Fibroblast of skin of scalp (primary cell): ENCODE results near the gene KIR3DL3.
"Not testable (repeated sequence)": the region's sequence is repeated elsewhere in the genome, so short reads cannot be mapped to it uniquely, and the experiment has no call there.

Experiments used
- DNase-seq: peaks from one replicate; pipeline ENCODE4 v3.0.0-alpha.2; 2013

Gene KIR3DL3

GRCh38 chr19:54731191-54731590 lies 6.9 kb downstream of the KIR3DL3 start:
- DNase-seq, result no peak

DNA sequence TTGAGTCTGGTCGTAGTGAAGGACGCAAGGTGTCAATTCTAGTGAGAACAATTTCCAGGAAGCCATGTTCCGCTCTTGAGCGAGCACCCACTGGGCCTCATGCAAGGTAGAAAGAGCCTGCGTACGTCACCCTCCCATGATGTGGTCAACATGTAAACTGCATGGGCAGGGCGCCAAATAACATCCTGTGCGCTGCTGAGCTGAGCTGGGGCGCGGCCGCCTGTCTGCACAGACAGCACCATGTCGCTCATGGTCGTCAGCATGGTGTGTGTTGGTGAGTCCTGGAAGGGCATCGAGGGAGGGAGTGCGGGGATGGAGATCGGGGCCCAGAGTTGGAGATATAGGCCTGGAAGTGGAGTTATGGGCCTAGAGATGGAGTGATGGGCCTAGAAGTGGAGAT lies 14.1 kb downstream of the KIR3DL3 start, which contains the start of gene KIR2DL3:
KIR2DL3 (plus strand) TSS at position 208 of the 400 bp plus-strand sequence; CDS start at position 241, 33 bp downstream.
- DNase-seq, result not testable (repeated sequence)

GRCh38 chr19:54738715-54739114 lies 14.5 kb downstream of the KIR3DL3 start:
- no peak for DNase-seq

DNA sequence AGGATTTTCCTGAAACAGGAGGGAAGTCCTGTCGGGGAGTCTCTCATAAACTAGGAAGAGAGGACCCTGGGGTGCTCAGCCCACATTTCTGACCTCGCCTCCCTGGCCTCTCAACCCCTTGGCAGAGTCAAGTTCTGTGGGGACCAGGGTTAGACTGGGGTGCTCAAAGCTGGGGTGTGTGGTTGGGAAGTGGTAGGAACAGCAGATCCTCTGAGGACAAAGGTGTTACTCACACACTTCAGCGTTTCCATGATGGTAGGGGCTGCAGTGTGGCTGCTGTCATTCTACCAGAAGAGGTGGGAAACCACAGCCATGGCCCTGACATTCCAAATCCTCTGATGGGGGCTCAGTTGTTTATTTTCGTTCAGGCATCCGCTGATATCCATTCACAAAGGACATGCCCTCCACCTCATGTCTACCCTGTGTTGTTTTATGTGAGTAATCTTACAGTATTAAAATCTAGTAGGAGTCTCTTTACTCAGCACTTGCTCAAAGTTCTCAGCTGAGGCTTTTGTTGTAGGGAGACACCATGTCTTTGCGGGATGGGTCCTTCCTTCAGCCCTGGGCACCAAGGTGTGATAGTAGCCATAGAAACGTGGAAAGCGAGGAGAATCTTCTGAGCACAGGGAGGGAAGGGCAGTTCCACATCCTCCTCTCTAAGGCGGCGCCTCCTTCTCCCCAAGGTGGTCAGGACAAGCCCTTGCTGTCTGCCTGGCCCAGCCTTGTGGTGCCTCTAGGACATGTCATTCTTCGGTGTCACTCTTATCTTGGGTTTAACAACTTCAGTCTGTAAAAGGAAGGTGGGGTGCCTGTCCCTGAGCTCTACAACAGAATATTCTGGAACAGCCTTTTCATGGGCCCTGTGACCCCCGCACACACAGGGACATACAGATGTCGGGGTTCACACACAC lies 15.6 kb downstream of the KIR3DL3 start:
- no peak for DNase-seq

- not testable (repeated sequence) for DNase-seq
These were observed 17.7 kb downstream of the KIR3DL3 start for GRCh38 chr19:54741950-54742349.

DNA sequence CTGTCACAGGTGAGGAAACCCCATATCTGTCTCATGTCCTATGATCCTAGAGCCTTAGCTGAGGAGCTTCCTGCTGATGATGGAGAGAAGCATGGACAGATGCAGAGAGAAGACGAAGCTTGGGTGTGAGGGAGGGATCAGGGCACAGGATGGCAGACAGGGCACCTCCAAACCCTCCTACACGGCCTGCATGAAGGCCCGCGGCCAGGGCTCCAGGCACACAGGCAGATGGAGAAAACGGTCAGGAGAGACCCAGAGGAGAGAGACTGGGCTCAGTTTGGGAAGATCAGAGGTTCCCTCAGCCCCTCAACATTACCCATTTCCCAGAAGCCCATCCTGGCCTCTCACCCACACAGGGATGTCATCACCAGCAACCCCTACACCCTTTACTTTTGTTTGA lies 19.8 kb downstream of the KIR3DL3 start:
- not testable (repeated sequence) for DNase-seq

- DNase-seq, result not testable (repeated sequence)
These were observed 23.5 kb downstream of the KIR3DL3 start for GRCh38 chr19:54747614-54748322.

- DNase-seq, result not testable (repeated sequence)
These were observed 26.0 kb downstream of the KIR3DL3 start for GRCh38 chr19:54750276-54750675.

GRCh38 chr19:54756204-54757110 lies 32.2 kb downstream of the KIR3DL3 start:
- not testable (repeated sequence) for DNase-seq

DNA sequence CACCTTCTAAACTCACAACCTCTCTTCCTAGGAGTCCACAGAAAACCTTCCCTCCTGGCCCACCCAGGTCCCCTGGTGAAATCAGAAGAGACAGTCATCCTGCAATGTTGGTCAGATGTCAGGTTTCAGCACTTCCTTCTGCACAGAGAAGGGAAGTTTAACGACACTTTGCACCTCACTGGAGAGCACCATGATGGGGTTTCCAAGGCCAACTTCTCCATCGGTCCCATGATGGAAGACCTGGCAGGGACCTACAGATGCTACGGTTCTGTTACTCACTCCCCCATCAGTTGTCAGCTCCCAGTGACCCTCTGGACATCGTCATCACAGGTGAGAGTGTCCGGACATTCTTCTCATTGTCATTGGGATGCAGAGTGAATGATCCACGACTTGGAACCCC lies 34.3 kb downstream of the KIR3DL3 start:
- DNase-seq, result not testable (repeated sequence)

- DNase-seq, result not testable (repeated sequence)
These were observed 40.0 kb downstream of the KIR3DL3 start for GRCh38 chr19:54764219-54764618.

- DNase-seq, result not testable (repeated sequence)
These were observed 42.2 kb downstream of the KIR3DL3 start for GRCh38 chr19:54766464-54766863.

- DNase-seq, result not testable (repeated sequence)
These were observed 45.4 kb downstream of the KIR3DL3 start, which contains the start of gene KIR2DL1 for GRCh38 chr19:54769646-54770045. Gene KIR2DL1, plus strand, starts transcription at chr19:54769793. Its CDS starts 58 bp downstream, at chr19:54769851.

GRCh38 chr19:54770511-54770910 lies 46.3 kb downstream of the KIR3DL3 start:
- DNase-seq, result not testable (repeated sequence)

- not testable (repeated sequence) for DNase-seq
These were observed 47.0 kb downstream of the KIR3DL3 start for GRCh38 chr19:54771018-54771960.

GRCh38 chr19:54772666-54773065 lies 48.4 kb downstream of the KIR3DL3 start:
- DNase-seq, result not testable (repeated sequence)

DNA sequence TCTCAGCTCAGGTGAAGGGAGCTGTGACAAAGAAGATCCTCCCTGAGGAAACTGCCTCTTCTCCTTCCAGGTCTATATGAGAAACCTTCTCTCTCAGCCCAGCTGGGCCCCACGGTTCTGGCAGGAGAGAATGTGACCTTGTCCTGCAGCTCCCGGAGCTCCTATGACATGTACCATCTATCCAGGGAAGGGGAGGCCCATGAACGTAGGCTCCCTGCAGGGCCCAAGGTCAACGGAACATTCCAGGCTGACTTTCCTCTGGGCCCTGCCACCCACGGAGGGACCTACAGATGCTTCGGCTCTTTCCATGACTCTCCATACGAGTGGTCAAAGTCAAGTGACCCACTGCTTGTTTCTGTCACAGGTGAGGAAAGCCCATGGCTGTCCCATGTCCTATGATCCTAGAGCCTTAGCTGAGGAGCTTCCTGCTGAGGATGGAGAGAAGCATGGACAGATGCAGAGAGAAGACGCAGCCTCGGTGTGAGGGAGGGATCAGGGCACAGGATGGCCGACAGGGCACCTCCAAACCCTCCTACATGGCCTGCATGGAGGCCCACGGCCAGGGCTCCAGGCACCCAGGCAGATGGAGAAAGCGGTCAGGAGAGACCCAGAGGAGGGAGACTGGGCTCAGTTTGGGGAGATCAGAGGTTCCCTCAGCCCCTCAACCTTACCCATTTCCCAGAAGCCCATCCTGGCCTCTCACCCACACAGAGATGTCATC lies 51.0 kb downstream of the KIR3DL3 start:
- DNase-seq, result not testable (repeated sequence)

DNA sequence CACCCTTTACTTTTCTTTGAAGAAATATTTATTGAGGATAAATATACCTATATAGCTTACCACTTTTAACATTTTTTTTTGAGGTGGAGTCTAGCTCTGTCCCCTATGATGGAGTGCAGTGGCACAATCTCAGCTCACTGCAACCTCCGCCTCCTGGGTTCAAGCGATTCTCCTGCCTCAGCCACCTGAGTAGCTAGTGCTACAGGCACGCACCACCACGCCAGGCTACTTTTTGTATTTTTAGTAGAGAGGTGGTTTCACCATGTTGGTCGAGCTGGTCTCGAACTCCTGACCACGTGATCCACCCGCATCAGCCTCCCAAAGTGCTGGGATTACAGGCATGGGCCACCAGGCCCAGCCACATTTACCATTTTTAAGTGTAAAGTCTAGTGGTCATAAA lies 51.6 kb downstream of the KIR3DL3 start:
- DNase-seq, result not testable (repeated sequence)

DNA sequence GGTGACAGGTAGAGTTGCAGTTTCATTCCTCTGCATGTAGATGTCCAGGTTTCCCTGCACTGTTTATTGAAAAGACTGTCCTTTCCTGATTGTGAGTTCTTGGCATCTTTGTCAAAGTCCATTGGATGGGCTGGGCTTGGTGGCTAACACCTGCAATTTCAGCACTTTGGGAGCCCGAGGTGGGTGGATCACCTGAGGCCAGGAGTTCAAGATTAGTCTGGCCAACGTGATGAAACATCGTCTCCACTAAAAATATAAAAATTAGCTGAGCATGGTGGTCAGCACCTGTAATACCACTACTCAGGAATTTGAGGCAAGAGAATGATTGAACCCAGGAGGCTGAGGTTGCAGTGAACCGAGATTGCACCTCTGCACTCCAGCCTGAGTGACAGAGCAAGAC lies 53.6 kb downstream of the KIR3DL3 start:
- not testable (repeated sequence) for DNase-seq

- DNase-seq, result not testable (repeated sequence)
These were observed 54.7 kb downstream of the KIR3DL3 start for GRCh38 chr19:54778896-54779295.
